ENCODE results near the gene SNCB.

DNA sequence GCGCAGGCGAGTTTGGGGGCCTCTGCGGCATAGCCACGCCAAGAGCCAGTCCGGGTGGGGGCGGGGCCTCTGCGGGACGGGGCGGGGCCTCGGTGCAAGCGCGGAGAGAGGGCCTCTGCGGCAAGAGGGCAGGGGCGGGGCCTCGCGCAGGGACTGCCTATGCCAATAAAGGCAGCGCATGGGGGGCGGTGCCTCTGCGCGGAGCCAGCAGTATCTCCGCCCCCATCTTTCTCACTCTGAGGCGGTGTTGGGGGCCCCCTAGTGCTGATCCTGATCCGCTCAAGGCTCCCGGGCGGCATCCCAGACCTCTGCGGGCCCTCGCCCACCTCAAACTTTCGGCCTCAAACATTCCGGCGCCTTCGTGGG, 11.1 kb downstream of the SNCB start:
- TF ChIP-seq, protein P1, sequence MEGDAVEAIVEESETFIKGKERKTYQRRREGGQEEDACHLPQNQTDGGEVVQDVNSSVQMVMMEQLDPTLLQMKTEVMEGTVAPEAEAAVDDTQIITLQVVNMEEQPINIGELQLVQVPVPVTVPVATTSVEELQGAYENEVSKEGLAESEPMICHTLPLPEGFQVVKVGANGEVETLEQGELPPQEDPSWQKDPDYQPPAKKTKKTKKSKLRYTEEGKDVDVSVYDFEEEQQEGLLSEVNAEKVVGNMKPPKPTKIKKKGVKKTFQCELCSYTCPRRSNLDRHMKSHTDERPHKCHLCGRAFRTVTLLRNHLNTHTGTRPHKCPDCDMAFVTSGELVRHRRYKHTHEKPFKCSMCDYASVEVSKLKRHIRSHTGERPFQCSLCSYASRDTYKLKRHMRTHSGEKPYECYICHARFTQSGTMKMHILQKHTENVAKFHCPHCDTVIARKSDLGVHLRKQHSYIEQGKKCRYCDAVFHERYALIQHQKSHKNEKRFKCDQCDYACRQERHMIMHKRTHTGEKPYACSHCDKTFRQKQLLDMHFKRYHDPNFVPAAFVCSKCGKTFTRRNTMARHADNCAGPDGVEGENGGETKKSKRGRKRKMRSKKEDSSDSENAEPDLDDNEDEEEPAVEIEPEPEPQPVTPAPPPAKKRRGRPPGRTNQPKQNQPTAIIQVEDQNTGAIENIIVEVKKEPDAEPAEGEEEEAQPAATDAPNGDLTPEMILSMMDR (IDR thresholded peaks at IDR 0.05) = no peak
- no peak for TF ChIP-seq POLR2A (IDR thresholded peaks at IDR 0.05)
